NCI-H2196 treated with DMSO at 0.1 percent for 48 hours (cell line): ENCODE results near the gene ZNF600.
"Not testable (repeated sequence)": the region's sequence is repeated elsewhere in the genome, so short reads cannot be mapped to it uniquely, and the experiment has no call there.

Experiments used
- DNase-seq: peaks from one replicate; lab custom pipeline; 2025; ENCODE audit not compliant: unreplicated experiment; lab: John Stamatoyannopoulos, UW

ZNF600 gene

GRCh38 chr19:52786464-52787354, at the start of gene ZNF600:
TSS of gene ZNF600 (minus strand) at chr19:52786791. CDS start at chr19:52778888, 7,903 bp downstream.
- peak; percentile 44 for DNase-seq

GRCh38 chr19:52834289-52834688, 47.7 kb upstream of the ZNF600 start:
- not testable (repeated sequence) for DNase-seq

- not testable (repeated sequence) for DNase-seq
Measured at GRCh38 chr19:52833541-52833940, 47.0 kb upstream of the ZNF600 start.

- DNase-seq = not testable (repeated sequence)
Measured at GRCh38 chr19:52829866-52830265, 43.3 kb upstream of the ZNF600 start.

- DNase-seq = no peak
Measured at GRCh38 chr19:52825765-52826164, 39.2 kb upstream of the ZNF600 start.

- DNase-seq = no peak
Measured at GRCh38 chr19:52823676-52824075, 37.1 kb upstream of the ZNF600 start.

GRCh38 chr19:52821204-52821960, 34.8 kb upstream of the ZNF600 start, which contains the start of gene ZNF28:
TSS of gene ZNF28 (minus strand) at chr19:52821633. CDS start at chr19:52817958, 3,675 bp downstream.
- peak; percentile 7 for DNase-seq

- DNase-seq = not testable (repeated sequence)
Measured at GRCh38 chr19:52820472-52821203, 34.0 kb upstream of the ZNF600 start.

GRCh38 chr19:52809801-52810200, 23.2 kb upstream of the ZNF600 start:
- no peak for DNase-seq

- not testable (repeated sequence) for DNase-seq
Measured at GRCh38 chr19:52799950-52800640, 13.5 kb upstream of the ZNF600 start.

GRCh38 chr19:52789440-52789839, 2.8 kb upstream of the ZNF600 start:
- no peak for DNase-seq

GRCh38 chr19:52786078-52786463, 520 bp downstream of the ZNF600 start:
- DNase-seq = no peak

- DNase-seq = no peak
Measured at GRCh38 chr19:52785506-52785905, 1.1 kb downstream of the ZNF600 start.

- not testable (repeated sequence) for DNase-seq
Measured at GRCh38 chr19:52782864-52783263, 3.7 kb downstream of the ZNF600 start.

- DNase-seq = no peak
Measured at GRCh38 chr19:52778811-52779210, 7.8 kb downstream of the ZNF600 start.

- DNase-seq = not testable (repeated sequence)
Measured at GRCh38 chr19:52756447-52756846, 30.1 kb downstream of the ZNF600 start.

GRCh38 chr19:52749780-52750179, 36.8 kb downstream of the ZNF600 start:
- no peak for DNase-seq

GRCh38 chr19:52748336-52748950, 38.1 kb downstream of the ZNF600 start:
- DNase-seq = no peak

- DNase-seq = not testable (repeated sequence)
Measured at GRCh38 chr19:52745919-52746318, 40.7 kb downstream of the ZNF600 start.

- DNase-seq = no peak
Measured at GRCh38 chr19:52743091-52743490, 43.5 kb downstream of the ZNF600 start.
